Muscle of arm (tissue), 12 donors: ENCODE measurements around the gene CFAP97. TPM values are rescaled to one million over a fixed set of nuclear protein-coding genes. Genes with fewer than 3 reads are reported as not detected.
"Not testable (repeated sequence)": the region's sequence is repeated elsewhere in the genome, so short reads cannot be mapped to it uniquely, and the experiment has no call there.

Experiments used
- DNase-seq: peaks from one replicate; pipeline ENCODE4 v3.0.0-alpha.2; 2013
- polyA plus RNA-seq, 12 donors: library from polyadenylated mRNA; unstranded; fragments of 120-200 nt; gene quantifications; one replicate each; pipeline ENCODE4 v1.2.1, GENCODE V29; 2013; ENCODE audit not compliant: insufficient read length in 12 of 12

The CFAP97 gene
- polyA plus RNA-seq, 12 donors = 27.3 to 43.7 (median 35.3) TPM; not detected in 1

DNA sequence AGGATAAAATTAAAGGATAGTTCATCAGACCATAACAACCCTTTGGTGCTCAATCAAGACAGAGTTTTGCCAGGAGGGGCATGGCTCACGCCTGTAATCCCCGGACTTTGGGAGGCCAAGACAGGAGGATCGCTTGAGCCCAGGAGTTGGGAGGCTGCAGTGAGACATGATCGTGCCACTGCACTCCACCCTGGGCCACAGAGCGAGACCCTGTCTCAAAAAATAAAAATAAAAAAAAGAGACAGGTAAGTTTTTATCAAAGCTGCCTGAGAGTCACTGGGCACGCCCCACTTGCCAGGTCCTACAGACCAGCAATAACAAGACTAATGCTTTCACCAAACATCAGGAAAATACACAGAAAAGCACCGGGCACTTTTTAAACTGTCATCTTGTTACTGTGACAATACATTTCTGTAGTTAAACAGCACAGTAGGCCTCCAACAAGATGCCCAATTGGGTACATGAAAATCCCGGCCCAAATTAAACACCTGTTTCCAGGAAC is 765 bp downstream of the CFAP97 start:
- no peak for DNase-seq

DNA sequence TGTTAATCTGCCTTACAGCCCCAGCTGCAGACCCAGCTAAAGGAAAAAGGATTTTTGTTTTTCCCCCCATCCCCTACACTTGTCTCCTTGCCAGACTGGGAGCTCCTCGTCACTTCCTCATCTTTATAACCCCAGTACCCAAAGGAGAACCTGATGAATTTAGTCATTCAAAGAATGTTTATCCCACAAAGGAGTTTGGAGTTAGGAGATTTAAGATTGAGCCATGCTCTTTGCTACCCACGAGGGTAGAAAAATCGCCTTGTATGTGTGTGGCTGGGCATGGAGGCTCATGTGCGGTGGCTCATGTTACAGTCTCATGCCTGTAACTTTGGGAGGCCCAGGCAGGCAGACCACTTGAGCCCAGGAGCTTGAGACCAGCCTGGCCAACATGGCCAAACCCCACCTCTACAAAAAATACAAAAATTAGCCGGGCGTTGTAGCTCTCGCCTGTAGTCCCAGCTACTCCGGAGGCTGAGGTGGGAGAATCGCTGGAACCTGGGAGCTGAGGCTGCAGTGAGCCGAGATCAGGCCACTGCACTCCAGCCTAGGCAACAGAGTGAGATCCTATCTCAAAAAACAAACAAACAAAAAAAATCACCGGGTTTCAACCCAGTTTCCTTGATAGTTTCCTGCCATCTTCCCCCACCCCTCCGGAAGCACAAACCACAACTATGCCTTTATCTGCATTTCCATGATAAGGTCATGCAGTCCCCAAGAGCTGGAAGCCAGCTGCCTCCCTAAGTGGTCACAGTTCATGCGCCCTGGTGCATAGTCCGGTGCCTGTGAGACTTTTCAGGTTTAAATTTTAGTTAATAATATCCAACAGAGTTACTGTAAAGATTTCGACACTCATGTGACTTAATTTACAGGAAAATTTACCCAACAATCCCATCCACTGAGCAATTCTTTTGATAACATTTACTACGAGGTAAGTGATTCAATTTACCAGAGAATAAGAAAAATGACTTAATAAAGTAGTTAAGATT is 1.5 kb downstream of the CFAP97 start:
- DNase-seq = no peak

DNA sequence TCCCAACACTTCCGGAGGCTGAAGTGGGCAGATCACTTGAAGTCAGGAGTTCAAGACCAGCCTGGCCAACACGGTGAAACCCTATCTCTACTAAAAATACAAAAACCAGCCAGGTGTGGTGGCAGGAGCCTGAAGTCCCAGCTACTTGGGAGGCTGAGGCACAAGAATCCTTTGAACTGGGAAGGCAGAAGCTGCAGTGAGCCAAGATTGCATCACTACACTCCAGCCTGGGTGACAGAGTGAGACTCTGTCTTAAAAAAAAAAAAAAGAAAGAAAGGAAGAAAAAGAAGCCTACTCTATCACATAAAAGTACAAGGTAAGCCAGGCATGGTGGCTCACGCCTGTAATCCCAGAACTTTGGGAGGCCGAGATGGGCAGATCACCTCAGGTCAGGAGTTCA is 5.6 kb downstream of the CFAP97 start:
- not testable (repeated sequence) for DNase-seq

DNA sequence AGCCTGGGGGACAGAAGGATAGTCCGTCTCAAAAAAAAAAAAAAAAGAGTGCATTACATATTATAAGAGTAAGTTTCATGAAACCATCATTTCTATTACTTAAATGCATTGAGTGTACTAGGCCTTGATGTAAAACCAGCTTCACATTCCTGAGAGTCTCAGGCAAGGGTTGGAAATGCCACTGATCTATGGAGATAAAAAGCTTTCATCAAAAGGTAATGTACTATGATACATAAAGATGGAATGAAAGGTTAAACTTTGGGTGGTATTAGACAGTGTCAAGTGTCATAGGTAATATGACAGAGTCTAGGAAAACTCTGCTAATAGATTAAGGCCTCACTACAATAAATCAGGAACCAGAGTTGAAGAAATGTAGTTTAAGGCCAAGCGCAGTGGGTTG is 7.4 kb downstream of the CFAP97 start:
- no peak for DNase-seq

DNA sequence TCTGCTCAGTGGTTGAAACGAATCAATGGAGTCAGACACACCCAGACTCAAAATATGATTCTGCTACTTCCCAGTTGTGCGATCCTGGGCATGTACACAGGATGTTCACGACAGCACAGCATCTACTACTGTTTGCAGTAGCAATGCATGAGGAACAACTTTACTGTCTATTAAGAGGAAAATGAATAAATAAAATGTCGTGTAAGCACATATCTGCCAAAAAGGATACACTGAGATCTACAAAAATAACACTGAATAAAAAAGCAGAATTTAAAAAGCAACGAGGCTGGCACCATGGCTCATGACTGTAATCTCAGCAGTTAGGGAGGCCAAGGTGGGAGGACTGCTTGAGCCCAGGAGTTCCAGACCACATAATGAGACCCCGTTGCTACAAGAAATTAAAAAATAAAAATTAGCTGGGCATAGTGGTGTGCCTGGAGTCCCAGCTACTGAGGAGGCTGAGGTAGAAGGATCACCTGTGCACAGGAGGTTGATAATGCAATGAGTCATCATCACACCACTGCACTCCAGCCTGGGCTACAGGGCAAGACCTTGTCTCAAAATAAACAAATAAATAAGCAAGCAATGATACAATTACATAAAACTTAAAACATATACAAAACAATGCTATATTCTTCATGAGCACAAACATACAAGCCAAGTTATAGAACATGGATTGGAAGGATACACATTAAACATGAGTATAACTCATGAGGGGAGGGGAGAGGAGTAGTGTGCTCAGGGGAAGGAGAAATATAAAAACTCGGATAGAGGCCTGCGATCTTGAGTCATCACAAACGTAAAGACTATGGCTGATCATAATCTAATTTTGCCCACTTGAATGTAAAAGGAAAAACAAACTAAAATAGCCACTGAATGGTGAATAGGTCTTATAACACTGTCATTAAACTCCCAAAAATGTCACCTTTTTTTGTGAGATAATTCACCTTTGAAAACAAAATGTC is 8.6 kb downstream of the CFAP97 start:
- no peak for DNase-seq

DNA sequence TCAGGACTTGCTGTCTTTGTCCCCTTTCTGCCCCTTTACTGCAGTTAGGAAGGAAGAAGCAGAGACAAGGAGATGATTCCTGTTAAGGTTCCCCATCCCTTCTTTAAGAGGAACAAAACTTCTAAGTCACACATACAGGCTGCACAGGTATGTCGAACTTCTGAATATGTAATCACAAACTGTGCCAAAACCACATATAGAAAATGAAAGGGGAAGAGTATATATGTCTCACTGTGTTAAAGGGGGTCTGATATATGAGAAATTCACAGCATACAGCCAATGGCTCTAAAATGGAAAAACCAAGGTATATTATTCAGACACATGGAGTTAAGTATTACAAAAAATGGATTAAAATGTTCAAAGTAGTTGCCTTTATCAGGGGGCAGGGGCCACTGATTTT is 11.7 kb downstream of the CFAP97 start:
- DNase-seq = no peak

DNA sequence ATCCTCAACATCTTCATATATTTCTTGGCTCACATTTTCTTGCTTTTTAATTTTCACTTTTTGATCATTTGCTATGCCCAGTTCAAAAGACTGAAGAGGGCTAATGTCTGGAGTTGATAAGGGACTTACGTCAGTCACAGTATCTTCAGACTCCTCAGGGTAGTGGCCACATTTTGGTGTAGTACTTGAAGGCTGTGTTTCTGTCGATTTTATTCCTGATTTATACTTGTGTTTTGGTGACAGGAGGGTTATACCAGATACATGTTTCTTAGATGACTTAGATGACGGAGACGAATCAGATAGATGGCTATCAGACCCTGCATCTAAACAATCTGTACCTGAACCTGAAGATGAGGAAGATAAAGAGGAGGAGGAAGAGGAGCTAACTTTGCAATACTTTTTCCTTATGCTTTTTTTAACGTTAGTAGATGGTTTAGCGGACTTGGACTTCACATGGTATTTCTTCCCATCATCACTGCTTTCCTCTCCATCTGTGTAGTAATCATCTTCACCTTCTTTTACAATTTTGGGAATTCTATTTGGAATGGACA is 13.4 kb downstream of the CFAP97 start:
- no peak for DNase-seq

DNA sequence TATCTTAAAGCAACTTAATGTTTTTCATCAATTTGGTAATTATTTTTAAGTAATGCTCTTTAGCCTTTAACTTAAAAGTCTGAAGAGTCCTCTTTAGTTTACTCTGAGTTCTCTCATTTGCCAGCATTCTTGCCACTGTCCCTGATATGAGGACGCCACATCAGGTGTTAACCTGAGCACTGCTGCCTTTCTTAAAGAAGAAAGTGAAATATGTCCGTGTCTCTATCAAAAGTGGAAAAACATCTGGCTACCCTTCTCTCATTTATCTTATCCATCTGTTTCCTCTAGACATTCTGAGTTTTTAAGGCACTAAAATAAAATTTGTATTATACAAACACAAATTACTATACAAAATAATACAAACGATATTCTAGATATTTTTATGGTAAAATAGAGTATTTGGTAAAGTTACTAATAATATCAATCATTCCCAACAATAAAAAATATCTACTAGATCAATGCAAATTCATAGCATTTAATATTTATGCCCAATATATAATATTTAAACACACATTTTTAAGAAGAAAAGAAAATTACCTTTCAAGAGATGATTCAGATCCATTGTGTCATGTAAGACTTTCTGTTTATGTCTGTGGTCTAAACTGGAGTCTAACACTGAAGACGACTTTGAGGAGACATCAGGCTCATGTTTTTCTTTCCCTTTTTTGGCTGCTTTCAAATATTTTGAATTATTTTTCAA is 14.0 kb downstream of the CFAP97 start:
- DNase-seq = no peak

DNA sequence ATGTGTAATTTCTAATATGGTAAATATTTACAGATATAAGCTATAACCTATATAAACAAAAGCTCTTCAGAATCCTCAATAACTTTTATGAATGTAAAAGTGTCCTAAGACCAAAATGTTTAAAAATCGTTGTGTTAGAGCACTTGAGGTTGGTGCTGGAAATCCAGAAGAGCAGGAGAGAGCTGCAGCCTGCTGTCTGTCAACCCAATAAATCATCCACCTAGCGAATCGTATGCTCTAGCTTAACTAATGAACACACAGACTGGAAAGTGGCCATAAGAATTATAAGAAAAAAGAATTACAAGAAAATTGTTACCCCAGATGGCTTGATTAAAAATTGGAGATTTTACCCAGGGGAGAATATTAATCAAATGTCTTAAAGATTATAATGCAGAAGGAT is 17.0 kb downstream of the CFAP97 start:
- DNase-seq = no peak

DNA sequence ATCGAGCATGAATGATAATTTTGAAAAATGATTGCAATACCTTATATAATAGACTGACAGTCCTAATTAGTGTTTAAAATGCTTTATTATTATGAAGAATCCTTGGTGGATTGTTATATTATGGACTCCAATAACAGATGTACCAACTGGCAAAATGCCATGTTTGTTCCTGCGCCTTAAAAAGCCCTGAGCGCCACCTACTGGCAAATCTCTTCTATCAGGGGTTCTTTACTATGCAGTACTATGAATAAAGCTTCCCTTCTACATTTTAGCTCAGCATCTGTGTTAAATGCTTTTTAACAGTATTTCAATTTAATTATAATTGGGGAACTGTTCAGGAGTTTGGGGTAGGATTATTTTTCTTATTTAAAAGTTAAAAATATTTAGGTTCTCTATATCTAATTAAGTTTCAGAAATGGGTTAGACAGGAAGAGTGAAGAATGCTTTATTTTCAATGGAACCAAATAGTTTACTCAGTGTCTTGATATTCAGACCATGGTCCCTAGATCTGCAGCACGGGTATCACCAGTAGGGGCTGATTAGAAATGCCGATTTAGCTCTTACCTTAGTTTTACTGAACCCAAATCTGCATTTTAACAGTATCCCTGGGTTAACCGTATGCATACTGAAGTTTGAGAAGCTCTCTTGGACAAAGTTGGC is 20.0 kb downstream of the CFAP97 start:
- DNase-seq = peak; percentile 90

DNA sequence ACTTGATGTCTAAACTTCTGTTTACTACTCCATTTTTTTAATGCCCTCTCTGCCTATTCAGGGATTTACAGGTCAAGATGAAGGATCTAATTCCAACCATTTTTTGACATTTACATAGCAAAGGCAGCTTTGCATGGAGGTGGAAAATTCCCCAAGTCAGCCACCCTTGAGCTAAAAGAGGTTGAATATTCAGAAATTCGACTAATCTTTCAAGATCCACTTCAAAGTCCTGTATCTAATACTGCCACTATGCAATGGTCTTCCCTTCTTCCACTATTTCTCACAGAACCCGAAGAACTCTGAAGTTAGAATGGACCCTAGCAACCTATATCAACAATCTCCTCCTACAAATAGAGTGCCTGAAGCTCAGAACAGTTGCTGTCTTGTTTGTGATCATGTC is 21.6 kb downstream of the CFAP97 start:
- no peak for DNase-seq

DNA sequence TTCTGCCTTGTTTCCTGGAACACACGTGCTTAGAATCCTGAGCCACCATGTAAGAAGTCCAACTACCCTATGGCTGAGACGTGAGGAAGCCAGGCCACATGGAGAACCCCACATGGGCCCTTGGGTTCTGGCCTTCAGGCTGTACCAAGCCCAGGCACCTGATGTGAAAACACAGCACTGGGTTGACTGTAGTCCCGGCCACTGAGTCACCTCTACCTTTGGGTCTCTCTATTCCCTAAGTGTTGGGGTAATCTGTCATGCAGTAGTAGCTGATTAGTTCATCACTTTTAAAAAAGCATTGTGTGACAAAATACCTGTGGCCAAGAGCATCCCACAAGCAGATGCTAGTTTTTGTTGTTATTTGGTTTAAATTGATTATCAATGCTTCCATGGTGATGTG is 24.3 kb downstream of the CFAP97 start:
- DNase-seq = no peak

DNA sequence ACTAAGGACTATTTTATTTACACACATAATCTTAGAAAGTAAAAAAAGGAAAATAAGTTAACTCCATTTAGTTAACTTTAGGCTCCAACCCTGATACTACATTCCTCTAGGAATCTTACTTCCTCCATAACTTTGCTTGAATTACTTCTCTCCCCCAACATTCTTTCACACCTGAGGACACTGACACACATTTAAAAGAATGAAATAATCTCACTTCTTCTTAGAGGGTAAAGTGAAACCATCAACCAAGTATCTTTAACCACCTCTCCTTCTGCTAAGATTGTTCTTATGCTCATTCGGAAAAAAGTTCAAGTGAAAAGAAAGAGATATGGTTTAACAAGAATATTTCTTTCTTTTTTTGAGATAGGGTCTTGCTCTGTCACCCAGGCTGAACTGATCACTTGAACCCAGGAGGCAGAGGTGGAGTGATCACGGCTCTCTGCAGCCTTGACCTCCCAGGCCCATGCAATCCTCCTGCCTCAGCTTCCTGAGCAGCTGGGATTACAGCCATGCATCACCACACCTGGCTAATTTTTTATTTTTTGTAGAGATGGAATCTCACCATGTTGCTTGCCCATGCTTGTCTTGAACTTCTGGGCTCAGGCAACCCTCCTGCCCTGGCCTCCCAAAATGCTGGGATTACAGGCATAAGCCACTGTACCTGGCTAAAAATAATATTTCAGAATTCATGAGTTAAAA is 32.3 kb downstream of the CFAP97 start:
- no peak for DNase-seq

DNA sequence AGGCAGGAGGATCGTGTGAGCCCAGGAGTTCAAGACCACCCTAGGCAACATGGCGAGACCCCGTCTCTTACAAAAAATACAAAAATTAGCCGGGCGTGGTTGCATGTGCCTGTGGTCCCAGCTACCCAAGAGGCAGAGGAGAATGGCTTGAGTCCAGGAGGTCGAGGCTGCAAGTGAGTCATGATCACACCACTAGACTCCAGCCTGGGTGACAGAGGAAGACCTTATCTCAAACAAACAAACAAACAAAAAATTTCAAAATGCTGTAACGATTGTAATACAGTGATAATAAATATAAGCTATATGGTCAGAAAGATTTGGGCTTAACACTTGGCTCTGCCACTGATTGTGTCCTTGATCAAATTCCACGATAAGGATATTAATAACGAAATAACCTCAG is 36.6 kb downstream of the CFAP97 start:
- no peak for DNase-seq

DNA sequence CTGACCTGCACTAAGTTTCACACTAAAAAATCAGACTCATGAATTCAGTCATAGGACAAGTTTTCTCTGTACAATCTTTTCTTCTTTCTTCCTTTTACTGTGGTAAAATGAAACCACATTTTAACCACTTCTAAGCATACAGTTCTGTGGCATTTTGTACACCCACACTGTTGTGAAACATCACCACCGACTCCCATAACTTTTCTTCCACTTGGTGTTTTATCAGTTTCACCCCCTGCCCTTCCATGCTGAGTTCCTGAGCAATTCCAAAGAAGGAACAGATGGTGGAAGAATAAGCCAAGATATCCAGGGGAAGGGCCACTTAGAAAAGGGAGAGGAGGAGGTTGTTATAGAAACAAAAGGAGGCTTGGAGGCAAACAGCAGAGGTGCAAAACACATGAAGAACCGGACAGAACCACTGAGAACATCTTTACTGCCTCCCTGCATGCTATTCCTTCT is 38.2 kb downstream of the CFAP97 start:
- no peak for DNase-seq

DNA sequence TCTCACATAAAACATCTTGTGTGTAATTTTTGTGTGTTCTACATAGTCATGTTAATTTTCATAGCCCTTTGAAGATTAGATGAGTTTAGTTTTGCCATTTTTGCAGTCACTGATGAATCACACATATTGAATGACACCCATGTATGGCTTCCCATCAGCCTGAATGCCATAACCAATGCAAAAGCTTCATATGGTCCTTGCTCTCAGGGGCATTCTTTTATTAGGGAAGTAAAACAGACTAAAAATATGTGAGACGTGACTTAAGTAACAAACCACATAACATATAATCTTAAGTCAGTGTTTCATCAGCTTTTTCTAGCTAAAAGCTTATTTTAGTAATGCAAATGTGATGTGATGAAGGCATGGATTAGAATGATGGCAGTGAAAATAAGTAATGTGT is 52.5 kb downstream of the CFAP97 start:
- DNase-seq = no peak

DNA sequence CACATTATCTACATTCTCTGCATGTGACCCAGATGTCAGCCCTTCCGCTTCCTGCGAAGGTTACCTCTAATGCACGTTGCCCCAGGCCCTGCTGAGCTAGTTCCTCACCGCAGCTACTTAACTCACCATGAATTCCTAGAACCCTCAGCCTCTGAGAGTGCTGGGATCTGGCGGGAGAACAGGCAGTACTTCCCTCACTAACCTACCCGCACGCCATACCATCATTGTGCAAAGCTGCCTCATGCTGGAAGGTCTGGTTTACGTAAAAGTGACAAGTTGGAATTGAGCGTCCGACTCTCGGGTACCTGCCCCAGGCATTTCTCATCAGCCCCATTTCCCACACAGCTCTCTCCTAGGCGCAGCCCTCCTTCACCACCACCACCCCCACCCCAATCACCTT is 54.4 kb downstream of the CFAP97 start:
- DNase-seq = no peak

DNA sequence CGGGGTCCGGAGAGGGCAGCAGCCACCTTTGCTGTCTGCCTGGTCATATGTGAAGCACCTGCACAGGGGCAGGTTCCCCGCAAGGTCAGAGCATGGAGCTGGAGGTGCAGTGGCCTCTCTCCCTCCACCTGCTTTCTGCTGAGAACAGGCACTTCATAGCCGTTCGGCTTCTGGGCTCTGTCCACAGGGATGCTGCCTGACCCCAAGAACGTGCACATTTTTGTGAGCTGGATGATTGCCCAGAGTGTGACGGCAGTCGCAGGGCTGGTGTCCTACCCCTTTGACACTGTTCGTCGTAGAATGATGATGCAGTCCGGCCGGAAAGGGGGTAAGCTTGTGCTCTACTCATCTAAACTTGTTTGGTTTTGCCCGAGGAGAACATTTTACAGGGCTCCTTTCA is 58.2 kb downstream of the CFAP97 start:
- no peak for DNase-seq

DNA sequence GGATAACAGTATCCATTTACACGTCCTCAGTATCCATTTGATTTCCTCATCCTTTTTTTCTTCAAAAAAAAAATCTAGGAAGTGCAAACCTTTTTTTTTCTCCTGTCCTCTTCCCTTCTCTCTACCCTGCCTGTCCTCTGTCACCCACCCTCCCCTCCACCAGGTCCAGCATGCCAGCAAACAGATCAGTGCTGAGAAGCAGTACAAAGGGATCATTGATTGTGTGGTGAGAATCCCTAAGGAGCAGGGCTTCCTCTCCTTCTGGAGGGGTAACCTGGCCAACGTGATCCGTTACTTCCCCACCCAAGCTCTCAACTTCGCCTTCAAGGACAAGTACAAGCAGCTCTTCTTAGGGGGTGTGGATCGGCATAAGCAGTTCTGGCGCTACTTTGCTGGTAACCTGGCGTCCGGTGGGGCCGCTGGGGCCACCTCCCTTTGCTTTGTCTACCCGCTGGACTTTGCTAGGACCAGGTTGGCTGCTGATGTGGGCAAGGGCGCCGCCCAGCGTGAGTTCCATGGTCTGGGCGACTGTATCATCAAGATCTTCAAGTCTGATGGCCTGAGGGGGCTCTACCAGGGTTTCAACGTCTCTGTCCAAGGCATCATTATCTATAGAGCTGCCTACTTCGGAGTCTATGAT is 59.1 kb downstream of the CFAP97 start:
- no peak for DNase-seq

DNA sequence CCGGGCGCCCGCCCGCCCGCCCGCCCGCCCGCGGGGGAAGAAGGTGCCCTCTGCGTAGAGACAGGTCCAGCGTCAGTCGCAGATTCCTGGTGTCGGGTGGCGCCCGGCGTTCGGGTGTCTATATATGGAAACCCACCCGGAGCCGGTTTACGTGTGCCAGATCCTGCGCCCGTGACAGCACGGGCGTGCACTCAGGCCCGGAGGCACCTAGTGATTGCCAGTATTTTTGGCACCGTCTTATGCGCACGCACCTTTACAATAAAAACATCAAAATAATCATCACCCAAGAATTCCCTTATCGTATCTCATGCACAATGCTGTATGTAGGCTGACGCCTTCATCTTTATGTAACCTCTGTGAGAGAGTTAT is 60.2 kb downstream of the CFAP97 start:
- no peak for DNase-seq
